Astrocyte (in vitro differentiated cells and primary cell): ENCODE data around the gene F12. TPM values are rescaled to one million over a fixed set of nuclear protein-coding genes. Genes with fewer than 3 reads are reported as not detected.
A peak's percentile ranks its signal among the peaks of the same experiment; 100 is the strongest.

ENCODE experiments used
- DNase-seq: peaks from one replicate; pipeline ENCODE4 v3.0.0-alpha.2; 2010; ENCODE audit warnings: low read depth
- FAIRE-seq: peaks from 2 replicates; lab custom pipeline; 2011; peaks lifted over from hg19 to GRCh38; lab: Jason Lieb, UNC
- H2AFZ ChIP-seq: 2 replicates; pipeline ENCODE4 v1.6.0; 2012; ENCODE audit warnings: low read depth, low read length, inconsistent platforms
- H3K27ac ChIP-seq: 2 replicates; pipeline ENCODE4 v1.5.1; 2011; ENCODE audit warnings: low read depth, low read length, inconsistent platforms
- H3K27me3 ChIP-seq: 2 replicates; pipeline ENCODE4 v1.6.0; 2011; ENCODE audit warnings: low read length, inconsistent platforms; ENCODE audit not compliant: insufficient read depth
- H3K36me3 ChIP-seq: 2 replicates; pipeline ENCODE4 v1.5.1; 2011; ENCODE audit warnings: low read length, inconsistent platforms; ENCODE audit not compliant: insufficient read depth
- H3K4me1 ChIP-seq: 2 replicates; pipeline ENCODE4 v1.5.1; 2011; ENCODE audit warnings: low read length, inconsistent platforms; ENCODE audit not compliant: insufficient read depth
- H3K4me2 ChIP-seq: 2 replicates; pipeline ENCODE4 v1.6.0; 2012; ENCODE audit warnings: low read length, inconsistent platforms
- H3K4me3 ChIP-seq: 2 replicates; pipeline ENCODE4 v1.5.1; 2011; ENCODE audit warnings: low read depth, mild to moderate bottlenecking, low read length, inconsistent platforms; ENCODE audit not compliant: insufficient read depth
- H3K79me2 ChIP-seq: 2 replicates; pipeline ENCODE4 v1.6.0; 2012; ENCODE audit warnings: mild to moderate bottlenecking, low read length, inconsistent platforms; ENCODE audit not compliant: insufficient read depth
- H3K9ac ChIP-seq: 2 replicates; pipeline ENCODE4 v1.6.0; 2012; ENCODE audit warnings: mild to moderate bottlenecking, low read length, inconsistent platforms
- H3K9me3 ChIP-seq: 2 replicates; pipeline ENCODE4 v1.5.1; 2012; ENCODE audit warnings: low read depth, mild to moderate bottlenecking, low read length, inconsistent platforms; ENCODE audit not compliant: insufficient read depth
- H4K20me1 ChIP-seq: 2 replicates; pipeline ENCODE4 v1.6.0; 2012; ENCODE audit warnings: low read length, inconsistent platforms; ENCODE audit not compliant: insufficient read depth
- H3K27ac Mint-ChIP-seq: one replicate; pipeline ENCODE4 v1.8.0; 2021; ENCODE audit warnings: mild to moderate bottlenecking, mixed read lengths; ENCODE audit not compliant: unreplicated experiment
- H3K27me3 Mint-ChIP-seq: one replicate; pipeline ENCODE4 v1.8.0; 2021; ENCODE audit warnings: low read depth, mixed read lengths; ENCODE audit not compliant: unreplicated experiment
- H3K36me3 Mint-ChIP-seq: one replicate; pipeline ENCODE4 v1.8.0; 2021; ENCODE audit warnings: low read depth, mixed read lengths; ENCODE audit not compliant: unreplicated experiment
- H3K4me1 Mint-ChIP-seq: one replicate; pipeline ENCODE4 v1.8.0; 2021; ENCODE audit warnings: low read depth, mixed read lengths; ENCODE audit not compliant: unreplicated experiment
- H3K4me3 Mint-ChIP-seq: one replicate; pipeline ENCODE4 v1.8.0; 2021; ENCODE audit warnings: mild to moderate bottlenecking, moderate library complexity, mixed read lengths; ENCODE audit not compliant: unreplicated experiment
- H3K9me3 Mint-ChIP-seq: one replicate; pipeline ENCODE4 v1.8.0; 2021; ENCODE audit warnings: mild to moderate bottlenecking, mixed read lengths; ENCODE audit not compliant: unreplicated experiment
- CTCF ChIP-seq: IDR thresholded peaks from 2 replicates; pipeline ENCODE4 v1.5.1; 2011; ENCODE audit warnings: low read depth, mild to moderate bottlenecking, inconsistent platforms, low read length, moderate library complexity; ENCODE audit not compliant: insufficient read depth
- EZH2 ChIP-seq: IDR thresholded peaks from 2 replicates; pipeline ENCODE4 v1.6.1; 2012; ENCODE audit warnings: mild to moderate bottlenecking, low read length, inconsistent platforms; ENCODE audit not compliant: insufficient read depth
- total RNA-seq: library from RNA; stranded (reverse); gene quantifications from 2 replicates; pipeline ENCODE4 v1.2.1, GENCODE V29; 2021

F12 gene
- total RNA-seq, 1 donor from 2014 or later, result 3.0 TPM

GRCh38 chr5:177367981-177368868 lies 41.1 kb downstream of the F12 start:
- H3K36me3 Mint-ChIP-seq, result peaks cover 9% of the 10 kb centered on the region
- no peak for FAIRE-seq
- no peak overlapping the region for H3K27ac Mint-ChIP-seq

GRCh38 chr5:177367323-177367848 lies 42.0 kb downstream of the F12 start:
- FAIRE-seq, result no peak
- H3K4me1 Mint-ChIP-seq, result peaks cover 6% of the 10 kb centered on the region
- Histone ChIP-seq H3K79me2 (no peaks in the 10 kb centered on the region), H3K27me3 (peaks cover 7% of the 10 kb centered on the region), H3K9me3 (no peaks in the 10 kb centered on the region), H4K20me1 (no peaks in the 10 kb centered on the region), H2AFZ (peak overlapping the region; percentile 96), H3K27ac (no peak overlapping the region), H3K4me3 (peak overlapping the region; percentile 39), H3K4me1 (peaks cover 26% of the 10 kb centered on the region), H3K4me2 (peak overlapping the region; percentile 95), H3K36me3 (no peaks in the 10 kb centered on the region), H3K9ac (no peak overlapping the region)
- no peak overlapping the region for H3K4me3 Mint-ChIP-seq
- no peak for TF ChIP-seq EZH2
- no peak for TF ChIP-seq CTCF
- H3K36me3 Mint-ChIP-seq, result peaks cover 9% of the 10 kb centered on the region
- DNase-seq, result no peak
- H3K27me3 Mint-ChIP-seq, result peaks cover 4% of the 10 kb centered on the region
- H3K9me3 Mint-ChIP-seq, result peaks cover 3% of the 10 kb centered on the region
- H3K27ac Mint-ChIP-seq, result no peak overlapping the region

More at GRCh38 chr5:177367981-177368868, 41.1 kb downstream of the F12 start:
- Histone ChIP-seq H3K36me3 (no peaks in the 10 kb centered on the region), H3K4me2 (peak overlapping the region; percentile 95), H3K27ac (no peak overlapping the region), H3K9ac (no peak overlapping the region), H3K4me3 (no peak overlapping the region), H4K20me1 (no peaks in the 10 kb centered on the region), H3K9me3 (no peaks in the 10 kb centered on the region), H2AFZ (no peak overlapping the region), H3K4me1 (peaks cover 25% of the 10 kb centered on the region), H3K79me2 (no peaks in the 10 kb centered on the region), H3K27me3 (peaks cover 7% of the 10 kb centered on the region)
- Mint-ChIP-seq H3K4me1 (peaks cover 6% of the 10 kb centered on the region), H3K4me3 (peak overlapping the region; percentile 62), H3K27me3 (peaks cover 3% of the 10 kb centered on the region), H3K9me3 (peaks cover 3% of the 10 kb centered on the region)
- no peak for TF ChIP-seq EZH2
- TF ChIP-seq CTCF, result no peak
- no peak for DNase-seq
